Coronary artery (tissue), 2 donors: Measurements from ENCODE around the gene SYTL1.

Source experiments
- DNase-seq: peaks from one replicate; pipeline ENCODE4 v3.0.0-alpha.2; 2017; ENCODE audit warnings: low spot score
- H3K27ac ChIP-seq, 2 donors: fragments of 200-600 bp; sonication (generic); one replicate each; pipeline ENCODE4 v1.5.1; 2016 to 2019
- H3K4me3 ChIP-seq: fragments of 200-600 bp; sonication (generic); 2 replicates; pipeline ENCODE4 v1.5.1; 2016; ENCODE audit warnings: mild to moderate bottlenecking, moderate library complexity
- CTCF ChIP-seq: fragments of 200-600 bp; sonication (generic); IDR thresholded peaks from one replicate; pipeline ENCODE4 v1.5.1; 2019; ENCODE audit warnings: antibody characterized with exemption

SYTL1 gene

GRCh38 chr1:27353629-27354028 is 11.8 kb downstream of the SYTL1 start:
- H3K4me3 ChIP-seq, result no peak overlapping the region
- no peak overlapping the region for H3K27ac ChIP-seq
- no peak for TF ChIP-seq CTCF
- no peak for DNase-seq

- DNase-seq, result no peak
- TF ChIP-seq CTCF, result no peak
These were observed 13.9 kb downstream of the SYTL1 start for GRCh38 chr1:27355683-27356082.

GRCh38 chr1:27356277-27356618 is 14.4 kb downstream of the SYTL1 start:
- TF ChIP-seq CTCF, result no peak
- H3K4me3 ChIP-seq, result no peak overlapping the region
- DNase-seq, result no peak
- H3K27ac ChIP-seq, result no peak overlapping the region

More at GRCh38 chr1:27355683-27356082, 13.9 kb downstream of the SYTL1 start:
- H3K27ac ChIP-seq, result no peak overlapping the region
- no peak overlapping the region for H3K4me3 ChIP-seq

GRCh38 chr1:27356619-27357280 is 14.9 kb downstream of the SYTL1 start:
- no peak for DNase-seq
- no peak overlapping the region for H3K4me3 ChIP-seq
- peak overlapping the region in 1 of 2 donors; percentile 16 for H3K27ac ChIP-seq
- no peak for TF ChIP-seq CTCF

- Histone ChIP-seq H3K27ac (peak overlapping the region in 1 of 2 donors; percentile 16), H3K4me3 (no peak overlapping the region)
- TF ChIP-seq CTCF, result peak; percentile 94
- no peak for DNase-seq
These were observed 15.6 kb downstream of the SYTL1 start for GRCh38 chr1:27357281-27358037.

- no peak for DNase-seq
- no peak for TF ChIP-seq CTCF
- Histone ChIP-seq H3K4me3 (no peak overlapping the region), H3K27ac (no peak overlapping the region)
These were observed 16.5 kb downstream of the SYTL1 start for GRCh38 chr1:27358038-27358927.
